ACC112 (cell line): ENCODE data around the gene MYD88.

Experiments
- H2AFZ ChIP-seq: fragments of 200-600 bp; sonication (generic); one replicate; pipeline ENCODE4 v1.6.0; 2017; ENCODE audit warnings: antibody characterized with exemption, low read length; ENCODE audit not compliant: unreplicated experiment
- H3K27ac ChIP-seq: fragments of 200-600 bp; sonication (generic); 2 replicates; pipeline ENCODE4 v1.5.1; 2014; ENCODE audit warnings: low read depth, mild to moderate bottlenecking, antibody characterized with exemption, low read length, moderate library complexity
- H3K27me3 ChIP-seq: fragments of 200-600 bp; sonication (generic); 2 replicates; pipeline ENCODE4 v1.6.1; 2014; ENCODE audit warnings: mild to moderate bottlenecking, antibody characterized with exemption, low read length, moderate library complexity, mixed read lengths; ENCODE audit not compliant: insufficient read depth
- H3K36me3 ChIP-seq: fragments of 200-600 bp; sonication (generic); 2 replicates; pipeline ENCODE4 v1.6.1; 2016; ENCODE audit warnings: mild to moderate bottlenecking, antibody characterized with exemption, low read length, moderate library complexity, mixed read lengths; ENCODE audit not compliant: insufficient read depth
- H3K4me1 ChIP-seq: fragments of 200-600 bp; sonication (generic); one replicate; pipeline ENCODE4 v1.6.1; 2016; ENCODE audit warnings: low read length, mixed read lengths; ENCODE audit not compliant: insufficient read depth, unreplicated experiment, control insufficient read depth
- H3K4me3 ChIP-seq: fragments of 200-600 bp; sonication (generic); 2 replicates; pipeline ENCODE4 v1.5.1; 2014; ENCODE audit warnings: mild to moderate bottlenecking, low read depth, low read length
- H3K79me2 ChIP-seq: fragments of 200-600 bp; sonication (generic); one replicate; pipeline ENCODE4 v1.6.0; 2016; ENCODE audit warnings: low read length; ENCODE audit not compliant: control insufficient read depth, unreplicated experiment, insufficient read depth

MYD88 gene

GRCh38 chr3:38114052-38114874 is 24.2 kb upstream of the MYD88 start:
- H3K79me2 ChIP-seq: no peaks in the 10 kb centered on the region
- H3K27me3 ChIP-seq: 0 out of 2 replicates have a peak, but pooled peaks cover 2% of the 10 kb centered on the region
- H3K27ac ChIP-seq: no peak overlapping the region
- no peak overlapping the region for H3K4me3 ChIP-seq
- no peaks in the 10 kb centered on the region for H3K36me3 ChIP-seq
- H3K4me1 ChIP-seq: no peaks in the 10 kb centered on the region
- H2AFZ ChIP-seq: no peak overlapping the region

- Histone ChIP-seq H3K27me3 (0 out of 2 replicates have a peak, but pooled peaks cover 2% of the 10 kb centered on the region), H3K4me3 (no peak overlapping the region), H3K36me3 (no peaks in the 10 kb centered on the region), H2AFZ (no peak overlapping the region), H3K27ac (no peak overlapping the region), H3K79me2 (no peaks in the 10 kb centered on the region), H3K4me1 (no peaks in the 10 kb centered on the region)
Measured at GRCh38 chr3:38114875-38115644, 23.4 kb upstream of the MYD88 start.

DNA sequence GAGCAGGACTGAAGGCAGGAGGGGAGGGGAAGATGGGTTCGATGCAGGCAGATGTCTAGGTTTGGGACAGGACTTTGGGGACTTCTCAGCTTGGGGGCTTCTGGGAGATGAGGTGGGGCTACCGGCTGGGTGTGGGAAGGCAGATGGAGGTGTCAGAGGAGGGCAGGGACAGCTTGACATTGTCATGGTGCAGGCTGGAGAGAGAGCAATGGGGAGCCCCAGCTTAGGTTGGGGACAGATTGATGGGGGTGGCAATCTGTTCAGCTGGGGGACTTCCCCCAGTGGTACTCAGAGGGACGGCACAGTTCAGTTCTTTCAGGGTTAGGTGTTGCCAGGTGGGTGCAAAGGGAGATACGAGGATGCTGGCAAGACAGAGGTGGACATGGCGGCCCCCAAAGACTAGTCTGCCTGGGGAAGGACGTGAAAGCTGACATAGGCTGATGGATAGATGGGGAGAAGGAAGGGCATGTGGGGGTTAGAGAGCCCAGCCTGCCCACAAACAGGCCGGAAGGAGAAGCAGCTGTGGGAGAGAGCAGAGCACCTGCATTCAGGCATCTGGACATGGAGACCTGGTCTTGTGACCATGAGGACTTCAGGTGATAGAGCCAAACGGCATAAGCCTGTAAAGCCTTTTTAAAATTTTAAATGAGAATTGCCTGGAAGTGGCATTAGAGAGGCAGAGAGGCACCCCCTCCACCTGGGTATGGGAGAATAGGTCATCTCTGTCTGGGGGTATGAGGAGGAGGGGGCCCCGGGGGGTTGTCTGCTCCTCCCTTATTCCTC is 22.6 kb upstream of the MYD88 start:
- H3K27ac ChIP-seq: no peak overlapping the region
- no peak overlapping the region for H2AFZ ChIP-seq
- H3K4me1 ChIP-seq: no peaks in the 10 kb centered on the region
- no peak overlapping the region for H3K4me3 ChIP-seq
- H3K36me3 ChIP-seq: no peaks in the 10 kb centered on the region
- no peaks in the 10 kb centered on the region for H3K79me2 ChIP-seq
- H3K27me3 ChIP-seq: 0 out of 2 replicates have a peak, but pooled peaks cover 2% of the 10 kb centered on the region

DNA sequence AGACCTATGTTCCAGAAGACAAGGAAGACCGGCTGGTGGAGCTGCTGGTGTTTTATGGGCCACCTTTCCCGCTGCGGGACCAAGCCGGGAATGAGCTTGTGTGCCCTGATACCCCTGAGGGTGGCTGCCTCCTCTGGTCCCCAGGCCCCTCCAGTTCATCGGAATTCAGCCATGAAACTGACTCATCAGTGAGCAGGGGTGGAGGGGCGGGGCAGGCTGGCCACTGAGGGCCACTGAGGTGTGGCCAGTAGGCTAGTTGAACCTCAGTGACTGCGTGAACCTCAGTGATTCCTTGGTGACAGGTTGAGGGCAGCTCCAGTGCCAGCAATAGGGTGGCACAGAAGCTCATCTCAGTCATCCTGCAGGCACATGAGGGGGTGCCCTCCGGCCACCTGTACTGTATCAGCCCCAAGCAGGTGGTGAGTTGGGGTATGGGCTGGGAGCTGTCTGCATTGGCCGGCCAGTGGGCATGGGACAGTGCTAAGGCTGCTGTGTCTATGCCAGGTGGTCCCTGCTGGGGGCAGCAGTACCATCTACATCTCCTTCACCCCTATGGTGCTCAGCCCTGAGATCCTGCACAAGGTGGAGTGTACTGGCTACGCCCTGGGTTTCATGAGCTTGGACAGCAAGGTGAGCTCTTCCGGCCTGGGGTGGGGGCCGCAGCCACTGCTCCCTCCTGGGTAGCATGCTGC is 21.8 kb upstream of the MYD88 start:
- H3K27ac ChIP-seq: no peak overlapping the region
- no peaks in the 10 kb centered on the region for H3K36me3 ChIP-seq
- no peak overlapping the region for H2AFZ ChIP-seq
- no peaks in the 10 kb centered on the region for H3K79me2 ChIP-seq
- H3K4me1 ChIP-seq: no peaks in the 10 kb centered on the region
- H3K4me3 ChIP-seq: no peak overlapping the region
- H3K27me3 ChIP-seq: 0 out of 2 replicates have a peak, but pooled peaks cover 2% of the 10 kb centered on the region

DNA sequence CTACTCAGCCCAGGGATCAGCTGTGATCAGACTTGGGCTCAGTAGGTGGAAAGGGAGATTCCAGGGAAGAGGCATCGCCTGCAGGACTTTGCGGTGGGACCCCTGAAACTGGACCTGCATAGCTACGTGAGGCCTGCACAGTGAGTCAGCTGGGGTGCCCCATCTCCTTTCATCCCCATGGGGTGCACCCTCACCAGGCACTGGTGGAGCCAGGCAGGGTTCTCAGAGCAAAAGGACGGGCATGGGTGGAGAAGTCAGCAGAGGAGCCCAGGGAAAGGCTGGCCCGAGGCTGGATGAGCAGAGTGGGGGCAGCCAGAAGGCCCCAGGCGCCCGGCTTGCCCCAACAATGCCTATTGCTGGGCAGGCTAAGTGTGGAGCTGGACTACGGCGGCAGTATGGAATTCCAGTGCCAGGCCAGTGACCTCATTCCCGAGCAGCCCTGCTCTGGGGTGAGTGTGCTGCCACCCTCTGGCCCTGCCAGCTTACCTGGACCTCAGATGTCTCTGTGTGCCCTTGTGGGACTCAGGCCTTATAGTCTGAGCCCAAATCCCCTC is 21.2 kb upstream of the MYD88 start:
- Histone ChIP-seq H3K27ac (no peak overlapping the region), H3K4me3 (no peak overlapping the region), H3K4me1 (no peaks in the 10 kb centered on the region)

GRCh38 chr3:38117748-38118420 is 20.6 kb upstream of the MYD88 start:
- no peaks in the 10 kb centered on the region for H3K79me2 ChIP-seq
- no peak overlapping the region for H3K4me3 ChIP-seq
- H2AFZ ChIP-seq: no peak overlapping the region
- H3K4me1 ChIP-seq: no peaks in the 10 kb centered on the region
- H3K36me3 ChIP-seq: peaks cover 4% of the 10 kb centered on the region; the same call in 1 of the 2 replicates
- 0 out of 2 replicates have a peak, but pooled peaks cover 2% of the 10 kb centered on the region for H3K27me3 ChIP-seq
- H3K27ac ChIP-seq: no peak overlapping the region

More for the DNA sequence above, 21.2 kb upstream of the MYD88 start:
- no peak overlapping the region for H2AFZ ChIP-seq
- H3K27me3 ChIP-seq: 0 out of 2 replicates have a peak, but pooled peaks cover 2% of the 10 kb centered on the region
- no peaks in the 10 kb centered on the region for H3K79me2 ChIP-seq
- no peaks in the 10 kb centered on the region for H3K36me3 ChIP-seq

GRCh38 chr3:38118421-38119247 is 19.8 kb upstream of the MYD88 start:
- H3K27me3 ChIP-seq: 0 out of 2 replicates have a peak, but pooled peaks cover 2% of the 10 kb centered on the region
- H2AFZ ChIP-seq: no peak overlapping the region
- H3K4me3 ChIP-seq: no peak overlapping the region
- H3K36me3 ChIP-seq: peaks cover 4% of the 10 kb centered on the region; the same call in 1 of the 2 replicates
- H3K79me2 ChIP-seq: no peaks in the 10 kb centered on the region
- H3K4me1 ChIP-seq: no peaks in the 10 kb centered on the region
- H3K27ac ChIP-seq: no peak overlapping the region

DNA sequence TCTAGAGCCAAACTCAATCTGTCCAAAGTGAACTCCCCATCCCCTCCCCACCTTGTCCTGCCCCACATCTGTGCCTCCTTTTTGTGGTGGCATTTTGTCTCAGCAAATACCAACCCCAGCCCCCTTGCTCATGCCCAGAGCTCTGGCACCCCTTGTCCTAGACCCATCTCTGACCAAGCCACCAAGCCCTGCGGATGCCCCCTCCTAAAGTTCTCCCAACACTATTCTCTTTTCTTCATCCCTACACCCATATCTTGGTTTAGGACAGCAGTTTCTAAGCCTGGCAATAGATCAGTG is 19.3 kb upstream of the MYD88 start:
- no peaks in the 10 kb centered on the region for H3K4me1 ChIP-seq
- H2AFZ ChIP-seq: no peak overlapping the region
- 0 out of 2 replicates have a peak, but pooled peaks cover 2% of the 10 kb centered on the region for H3K27me3 ChIP-seq
- H3K4me3 ChIP-seq: no peak overlapping the region
- H3K27ac ChIP-seq: no peak overlapping the region
- H3K79me2 ChIP-seq: no peaks in the 10 kb centered on the region
- H3K36me3 ChIP-seq: peaks cover 4% of the 10 kb centered on the region; the same call in 1 of the 2 replicates
